K562 (cell line): ENCODE results near the gene SMARCA4. TPM values are rescaled to one million over a fixed set of nuclear protein-coding genes. Genes with fewer than 3 reads are reported as not detected.

ENCODE experiments used
- CHD4 ChIP-seq: fragments of 200-600 bp; sonication (generic); IDR thresholded peaks from 3 replicates; pipeline ENCODE4 v1.6.1; 2012; ENCODE audit warnings: low read depth, mild to moderate bottlenecking, mixed read lengths, low read length, inconsistent platforms; ENCODE audit not compliant: insufficient read depth, insufficient replicate concordance, poor library complexity, severe bottlenecking
- CSDE1 ChIP-seq, 2 experiments: fragments of 450-650 bp; IDR thresholded peaks; 2 replicates each; pipeline ENCODE4 v1.6.1; 2016; ENCODE audit warnings: mild to moderate bottlenecking in 1 of 2
- KLF13 ChIP-seq: fragments of 450-650 bp; IDR thresholded peaks from 2 replicates; pipeline ENCODE4 v1.6.1; 2016; ENCODE audit warnings: missing genetic modification characterization, low read depth, mild to moderate bottlenecking, missing compliant biosample characterization, moderate library complexity, borderline replicate concordance
- MTA3 ChIP-seq: fragments of 450-650 bp; formaldehyde crosslinking; IDR thresholded peaks from 2 replicates; pipeline ENCODE4 v1.6.1; 2017; ENCODE audit warnings: mild to moderate bottlenecking, borderline replicate concordance
- NR3C1 ChIP-seq: sonication (generic); formaldehyde crosslinking; IDR thresholded peaks from 2 replicates; pipeline ENCODE4 v1.8.1; 2022; ENCODE audit warnings: missing genetic modification reagents
- POLR2A ChIP-seq: fragments of 450-650 bp; conservative IDR thresholded peaks from 2 replicates; pipeline ENCODE4 v1.6.1; 2016
- POLR2AphosphoS2 ChIP-seq: IDR thresholded peaks from 2 replicates; pipeline ENCODE4 v1.6.1; 2012; ENCODE audit warnings: low read length, improper control_type of control experiment
- PPARD ChIP-seq: fragments of 250-450 bp; sonication (Bioruptor Pico); IDR thresholded peaks from 2 replicates; pipeline ENCODE4 v1.8.0; 2022; ENCODE audit warnings: inconsistent platforms, mild to moderate bottlenecking, moderate library complexity
- PRMT5 ChIP-seq: sonication (generic); formaldehyde crosslinking; IDR thresholded peaks from 2 replicates; pipeline ENCODE4 v1.5.0; 2020; ENCODE audit warnings: missing genetic modification reagents
- RAD21 ChIP-seq, 2 experiments: fragments of 250-450 bp in 1 of 2; fragments of 450-650 bp in 1 of 2; sonication (Bioruptor Pico) in 1 of 2; formaldehyde crosslinking in 1 of 2; IDR thresholded peaks in 1 of 2; conservative IDR thresholded peaks in 1 of 2; 2 replicates each; pipeline versions ENCODE4 v1.4.0 to v1.8.0; 2020 to 2022; ENCODE audit warnings: mild to moderate bottlenecking in 2 of 2, moderate library complexity in 1 of 2
- STAG1 ChIP-seq: sonication (generic); formaldehyde crosslinking; IDR thresholded peaks from 2 replicates; pipeline ENCODE4 v1.5.0; 2020; ENCODE audit warnings: missing genetic modification reagents, borderline replicate concordance
- TAF1 ChIP-seq: IDR thresholded peaks from 2 replicates; pipeline ENCODE4 v1.6.1; 2011; ENCODE audit warnings: mild to moderate bottlenecking, low read length, moderate library complexity; ENCODE audit not compliant: insufficient read depth, control insufficient read depth, severe bottlenecking; ENCODE audit errors: extremely low read depth
- TOE1 ChIP-seq, 2 experiments: fragments of 450-650 bp in 1 of 2; sonication (generic) in 1 of 2; formaldehyde crosslinking in 1 of 2; IDR thresholded peaks; 2 replicates each; pipeline versions ENCODE4 v1.7.1 to v1.8.0; 2016 to 2022; ENCODE audit warnings: borderline replicate concordance in 2 of 2, mild to moderate bottlenecking in 2 of 2, antibody characterized with exemption in 1 of 2, inconsistent platforms in 1 of 2, low read depth in 1 of 2, missing genetic modification reagents in 1 of 2, moderate library complexity in 1 of 2
- VEZF1 ChIP-seq: fragments of 200-800 bp; sonication (Bioruptor generic); IDR thresholded peaks from 2 replicates; pipeline ENCODE4 v1.6.1; 2017; ENCODE audit warnings: missing genetic modification characterization, missing compliant biosample characterization
- ZNF133 ChIP-seq: fragments of 250-450 bp; sonication (Bioruptor Pico); IDR thresholded peaks from 2 replicates; pipeline ENCODE4 v1.4.0; 2020; ENCODE audit warnings: mild to moderate bottlenecking
- ZNF41 ChIP-seq: fragments of 250-450 bp; sonication (Bioruptor Pico); conservative IDR thresholded peaks from 2 replicates; pipeline ENCODE4 v1.4.0; 2020; ENCODE audit warnings: mild to moderate bottlenecking
- ZNF764 ChIP-seq: fragments of 250-450 bp; sonication (Bioruptor Pico); IDR thresholded peaks from 2 replicates; pipeline ENCODE4 v1.4.0; 2020; ENCODE audit warnings: low read depth, mild to moderate bottlenecking, moderate library complexity
- polyA plus RNA-seq, 8 experiments: library from polyadenylated mRNA; depleted of rRNA in 4 of 8; stranded (reverse) in 5 of 8; unstranded in 3 of 8; fragments of >200 nt; fragmentation: Nextera tagmentation in 2 of 8; fragmentation: Illumina TruSeq in 1 of 8; extraction: Ambion mirVana in 2 of 8; extraction: Trizol in 1 of 8; gene quantifications; 2 replicates each; pipeline versions ENCODE4 v1.2.1 to v1.2.3, GENCODE V29; 2011 to 2014; ENCODE audit warnings: inconsistent platforms in 1 of 8, missing spikeins in 1 of 8
- total RNA-seq, 7 experiments: library from RNA; depleted of rRNA in 6 of 7; stranded (reverse); fragments of >200 nt in 6 of 7; fragmentation: Illumina TruSeq in 2 of 7; extraction: Trizol in 2 of 7; gene quantifications; 2 replicates each; pipeline versions ENCODE4 v1.2.1 to v1.2.3, GENCODE V29; 2011 to 2021; ENCODE audit warnings: low replicate concordance in 1 of 7
- TF ChIP-seq, protein P1 (sequence below): fragments of 450-650 bp; IDR thresholded peaks from 2 replicates; pipeline ENCODE4 v1.6.1; 2017; ENCODE audit warnings: antibody characterized with exemption, mild to moderate bottlenecking
- TF ChIP-seq, protein P2 (sequence below): fragments of 200-800 bp; sonication (Bioruptor generic); IDR thresholded peaks from 2 replicates; pipeline ENCODE4 v1.6.1; 2017; ENCODE audit warnings: missing genetic modification characterization, missing compliant biosample characterization

SMARCA4 gene
- total and polyA plus RNA-seq, 9 of the 15 experiments (the other 6 are each of a cell fraction or from before 2014, with no cell fraction given): 19.3 to 207 (median 52.1) TPM

GRCh38 chr19:11089254-11090013 is 128.6 kb downstream of the SMARCA4 start, which contains the start of gene LDLR (continued):
- TF ChIP-seq TAF1 (peak; percentile 97), PPARD (CRISPR knock-in tag) (no peak), CHD4 (no peak), RAD21 (CRISPR knock-in tag; conservative IDR thresholded peaks at IDR 0.05 in 1 of 2, IDR thresholded peaks at IDR 0.05 in 1 of 2) (no peak), ZNF41 (no peak), STAG1 (CRISPR knock-in tag) (no peak), KLF13 (tag) (no peak), CSDE1 (IDR thresholded peaks at IDR 0.05) (peak in 1 of 2 experiments; percentile 76; a peak in 2 of 4 replicates), VEZF1 (peak; percentile 65), POLR2A (peak; percentile 98), PRMT5 (CRISPR knock-in tag) (no peak), ZNF764 (CRISPR knock-in tag) (no peak), POLR2AphosphoS2 (peak; percentile 98), NR3C1 (no peak), ZNF133 (CRISPR knock-in tag) (no peak), TOE1 (IDR thresholded peaks at IDR 0.05; ENCODE audit: borderline replicate concordance) (no peak), TOE1 (CRISPR knock-in tag; IDR thresholded peaks at IDR 0.05; ENCODE audit: borderline replicate concordance, low read depth) (0 out of 2 replicates have a peak, but pooled peaks have one; percentile 61), MTA3 (peak; percentile 92)
- TF ChIP-seq, protein P1, sequence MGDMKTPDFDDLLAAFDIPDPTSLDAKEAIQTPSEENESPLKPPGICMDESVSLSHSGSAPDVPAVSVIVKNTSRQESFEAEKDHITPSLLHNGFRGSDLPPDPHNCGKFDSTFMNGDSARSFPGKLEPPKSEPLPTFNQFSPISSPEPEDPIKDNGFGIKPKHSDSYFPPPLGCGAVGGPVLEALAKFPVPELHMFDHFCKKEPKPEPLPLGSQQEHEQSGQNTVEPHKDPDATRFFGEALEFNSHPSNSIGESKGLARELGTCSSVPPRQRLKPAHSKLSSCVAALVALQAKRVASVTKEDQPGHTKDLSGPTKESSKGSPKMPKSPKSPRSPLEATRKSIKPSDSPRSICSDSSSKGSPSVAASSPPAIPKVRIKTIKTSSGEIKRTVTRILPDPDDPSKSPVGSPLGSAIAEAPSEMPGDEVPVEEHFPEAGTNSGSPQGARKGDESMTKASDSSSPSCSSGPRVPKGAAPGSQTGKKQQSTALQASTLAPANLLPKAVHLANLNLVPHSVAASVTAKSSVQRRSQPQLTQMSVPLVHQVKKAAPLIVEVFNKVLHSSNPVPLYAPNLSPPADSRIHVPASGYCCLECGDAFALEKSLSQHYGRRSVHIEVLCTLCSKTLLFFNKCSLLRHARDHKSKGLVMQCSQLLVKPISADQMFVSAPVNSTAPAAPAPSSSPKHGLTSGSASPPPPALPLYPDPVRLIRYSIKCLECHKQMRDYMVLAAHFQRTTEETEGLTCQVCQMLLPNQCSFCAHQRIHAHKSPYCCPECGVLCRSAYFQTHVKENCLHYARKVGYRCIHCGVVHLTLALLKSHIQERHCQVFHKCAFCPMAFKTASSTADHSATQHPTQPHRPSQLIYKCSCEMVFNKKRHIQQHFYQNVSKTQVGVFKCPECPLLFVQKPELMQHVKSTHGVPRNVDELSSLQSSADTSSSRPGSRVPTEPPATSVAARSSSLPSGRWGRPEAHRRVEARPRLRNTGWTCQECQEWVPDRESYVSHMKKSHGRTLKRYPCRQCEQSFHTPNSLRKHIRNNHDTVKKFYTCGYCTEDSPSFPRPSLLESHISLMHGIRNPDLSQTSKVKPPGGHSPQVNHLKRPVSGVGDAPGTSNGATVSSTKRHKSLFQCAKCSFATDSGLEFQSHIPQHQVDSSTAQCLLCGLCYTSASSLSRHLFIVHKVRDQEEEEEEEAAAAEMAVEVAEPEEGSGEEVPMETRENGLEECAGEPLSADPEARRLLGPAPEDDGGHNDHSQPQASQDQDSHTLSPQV: peak; percentile 51; the same call in 1 of the 2 replicates
- TF ChIP-seq, protein P2, sequence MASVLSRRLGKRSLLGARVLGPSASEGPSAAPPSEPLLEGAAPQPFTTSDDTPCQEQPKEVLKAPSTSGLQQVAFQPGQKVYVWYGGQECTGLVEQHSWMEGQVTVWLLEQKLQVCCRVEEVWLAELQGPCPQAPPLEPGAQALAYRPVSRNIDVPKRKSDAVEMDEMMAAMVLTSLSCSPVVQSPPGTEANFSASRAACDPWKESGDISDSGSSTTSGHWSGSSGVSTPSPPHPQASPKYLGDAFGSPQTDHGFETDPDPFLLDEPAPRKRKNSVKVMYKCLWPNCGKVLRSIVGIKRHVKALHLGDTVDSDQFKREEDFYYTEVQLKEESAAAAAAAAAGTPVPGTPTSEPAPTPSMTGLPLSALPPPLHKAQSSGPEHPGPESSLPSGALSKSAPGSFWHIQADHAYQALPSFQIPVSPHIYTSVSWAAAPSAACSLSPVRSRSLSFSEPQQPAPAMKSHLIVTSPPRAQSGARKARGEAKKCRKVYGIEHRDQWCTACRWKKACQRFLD: 0 out of 2 replicates have a peak, but pooled peaks have one; percentile 5
